Inflammatory macrophage treated with lipopolysaccharide for 4 hours (primary cell): ENCODE measurements around the gene PMFBP1.

Experiments
- DNase-seq: peaks from one replicate; pipeline ENCODE4 v3.0.0-alpha.2; 2020

The PMFBP1 gene

DNA sequence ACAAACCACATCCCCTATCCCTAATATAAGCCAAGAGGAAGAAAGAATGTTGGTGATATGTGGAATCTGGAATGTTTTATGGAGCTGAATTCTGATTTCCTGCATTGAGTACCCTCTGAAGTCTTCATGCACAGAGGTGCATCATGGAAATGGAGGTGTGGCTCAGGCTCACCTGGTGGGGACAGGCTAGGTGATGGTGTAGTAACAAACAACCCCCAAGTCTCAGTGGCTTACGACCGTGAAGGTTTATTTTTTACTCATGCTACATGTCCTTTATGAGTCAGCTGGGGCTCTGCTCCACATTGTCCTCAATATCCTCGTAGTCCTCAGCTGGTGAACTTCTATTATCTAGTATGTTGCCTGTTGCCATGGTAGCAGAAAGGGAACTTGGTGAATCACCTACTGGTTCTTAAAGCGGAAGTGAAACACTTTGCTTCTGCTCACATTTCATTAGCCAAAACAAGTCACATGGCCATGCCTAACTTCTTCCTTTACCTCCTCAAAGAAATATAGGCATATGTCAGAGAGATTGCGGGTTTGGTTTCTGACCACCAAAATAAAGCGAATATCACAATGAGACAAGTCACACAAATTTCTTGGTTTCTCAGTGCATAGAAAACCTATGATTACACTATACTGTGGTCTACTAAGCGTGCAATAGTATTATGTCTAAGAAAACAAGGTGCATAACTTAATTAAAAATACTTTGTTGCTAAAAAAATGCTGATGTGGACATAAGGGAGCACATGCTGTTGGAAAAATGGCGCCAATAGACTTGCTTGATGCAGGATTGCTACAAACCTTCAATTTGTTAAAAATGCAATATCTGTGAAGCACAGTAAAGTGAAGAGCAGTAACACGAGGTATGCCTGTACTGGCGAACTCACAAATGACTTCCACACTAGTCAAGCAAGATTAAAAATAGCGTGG lies at the start of gene PMFBP1:
TSS of gene PMFBP1 (minus strand) at position 51 of the 930 bp plus-strand sequence. CDS start 947 bp downstream, outside the sequence.
- DNase-seq: peak; percentile 100

GRCh38 chr16:72221630-72222024 lies 49.7 kb upstream of the PMFBP1 start:
- peak; percentile 61 for DNase-seq

DNA sequence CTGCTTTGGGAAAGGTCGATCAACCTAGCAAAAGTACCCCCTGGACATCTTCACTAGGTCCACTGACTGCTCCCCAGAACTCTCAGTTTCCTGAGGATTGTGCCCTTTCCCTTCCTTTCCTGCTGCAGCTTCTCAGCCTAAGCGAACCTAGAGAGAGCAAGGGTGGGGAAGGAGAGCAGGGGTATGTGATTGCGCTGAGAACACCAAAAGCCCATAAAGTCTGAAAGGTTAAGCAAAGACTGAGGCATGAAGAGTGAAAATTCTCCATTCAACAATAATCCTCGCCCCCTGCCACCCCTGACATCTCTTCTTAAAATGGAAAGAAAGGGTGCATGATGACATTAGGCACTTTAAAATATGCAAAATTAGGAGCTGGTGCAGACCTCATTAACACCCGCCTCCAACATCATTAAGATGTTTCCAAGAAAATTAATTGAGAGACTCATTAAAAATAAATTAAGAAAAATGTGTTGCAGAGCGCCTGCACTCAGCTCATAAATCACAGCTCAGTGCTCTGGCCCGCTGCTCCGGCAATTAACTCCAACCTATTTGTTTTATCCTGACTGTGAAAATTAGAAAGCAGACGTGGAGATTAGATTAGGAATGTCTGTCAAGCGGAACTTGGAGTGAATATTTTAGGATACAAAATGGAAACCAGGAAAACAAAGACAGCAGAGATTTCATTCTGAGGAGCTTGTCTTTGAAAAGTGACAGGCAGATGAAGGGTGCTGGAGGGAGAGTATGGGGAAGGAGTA lies 49.1 kb upstream of the PMFBP1 start:
- DNase-seq: no peak

DNA sequence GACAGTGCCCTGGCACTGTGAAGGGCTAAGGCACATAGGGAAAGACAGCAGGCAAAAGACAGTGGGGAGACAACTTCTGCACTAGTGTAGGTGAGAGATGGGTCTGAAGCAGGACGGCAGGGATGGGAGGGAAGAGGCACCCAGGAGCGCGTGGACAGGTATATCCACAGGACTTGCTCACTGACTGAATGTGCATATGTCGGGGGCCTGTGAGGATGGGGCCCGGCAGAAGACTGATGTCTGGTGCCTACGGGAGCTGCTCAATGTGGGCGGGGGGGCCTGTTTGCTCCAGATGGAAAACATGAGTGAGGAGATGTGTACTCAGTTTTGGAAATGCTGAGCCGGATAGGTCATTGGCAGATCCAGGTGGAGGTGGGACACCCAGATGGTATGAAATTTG lies 47.3 kb upstream of the PMFBP1 start:
- no peak for DNase-seq

- DNase-seq: no peak
Observed at GRCh38 chr16:72216767-72217166, 44.8 kb upstream of the PMFBP1 start.

DNA sequence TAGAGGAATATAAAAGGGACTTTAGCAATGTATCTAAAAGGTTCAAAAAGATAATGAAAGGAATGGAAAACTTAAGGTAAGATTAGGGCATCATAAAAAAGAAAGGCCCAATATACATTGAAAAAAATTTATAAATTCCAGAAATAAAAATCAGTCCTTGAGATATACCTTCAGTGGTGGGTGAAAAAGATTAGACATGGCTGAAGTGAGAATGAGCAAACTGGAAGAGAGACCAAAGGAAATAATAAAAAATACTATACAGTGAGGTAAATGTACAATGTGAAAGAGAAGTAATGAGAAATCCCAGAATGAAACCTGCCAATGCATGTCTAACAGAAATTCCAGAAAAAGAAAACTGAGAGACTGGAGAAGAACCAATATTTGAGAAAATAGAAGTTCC lies 42.9 kb upstream of the PMFBP1 start:
- no peak for DNase-seq

DNA sequence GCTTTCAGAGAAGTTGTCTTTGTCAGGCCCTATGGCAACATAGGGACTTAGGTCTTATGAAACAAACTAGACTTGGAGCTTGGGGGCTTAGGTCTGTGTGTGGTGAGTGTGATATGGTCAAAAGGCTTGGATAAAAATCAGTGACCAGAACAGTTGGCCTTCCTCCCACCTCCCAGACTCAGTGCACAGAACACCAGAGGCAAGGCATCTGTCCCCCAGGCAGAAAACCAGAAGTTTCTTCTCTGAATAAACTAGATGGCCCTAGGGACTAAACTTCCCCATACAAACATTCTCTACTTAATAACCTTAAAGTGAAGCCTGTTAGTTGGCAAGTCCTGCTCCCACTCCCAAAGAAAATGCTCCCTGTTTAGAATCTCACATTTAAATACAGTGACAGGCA lies 39.2 kb upstream of the PMFBP1 start:
- peak; percentile 12 for DNase-seq

- peak; percentile 85 for DNase-seq
Observed at GRCh38 chr16:72210555-72210954, 38.6 kb upstream of the PMFBP1 start.

DNA sequence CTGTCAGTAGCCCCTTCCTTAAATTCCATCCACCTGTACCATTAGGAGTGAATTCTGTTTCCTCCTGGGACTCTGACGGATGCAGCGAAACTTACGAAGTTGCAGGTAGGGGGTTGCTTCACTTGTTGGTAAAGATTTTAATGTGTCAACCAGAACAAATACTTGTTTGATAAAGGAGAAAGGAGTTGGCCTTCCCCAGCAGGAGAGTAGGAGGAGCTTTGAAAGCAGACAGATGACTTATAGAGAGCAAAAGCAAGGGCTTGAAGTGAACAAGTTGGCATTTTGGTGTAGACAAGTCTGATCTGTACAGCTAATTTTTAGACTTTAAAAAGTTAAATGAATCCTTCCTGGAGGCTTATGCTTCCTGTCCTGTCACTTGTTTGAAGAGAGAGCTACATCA lies 38.1 kb upstream of the PMFBP1 start:
- peak; percentile 24 for DNase-seq

DNA sequence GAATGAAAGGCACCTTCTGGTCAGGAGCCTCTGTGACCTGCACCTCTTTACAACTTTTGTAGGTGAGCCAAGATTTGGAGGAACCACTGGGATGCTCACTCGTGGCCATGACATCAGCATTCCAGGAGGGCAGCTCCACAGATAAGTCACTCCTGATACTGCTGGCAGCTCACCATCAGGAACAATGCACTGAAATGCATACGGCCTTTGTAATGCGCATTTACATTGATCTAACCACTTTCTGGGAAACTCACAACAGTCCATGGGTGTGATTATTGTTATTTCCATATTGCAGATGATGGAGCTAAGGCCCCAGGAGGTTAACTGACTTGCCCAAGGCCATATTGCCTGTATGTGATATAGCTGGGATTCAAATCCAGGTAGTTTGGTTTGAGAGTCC lies 34.3 kb upstream of the PMFBP1 start:
- DNase-seq: no peak

DNA sequence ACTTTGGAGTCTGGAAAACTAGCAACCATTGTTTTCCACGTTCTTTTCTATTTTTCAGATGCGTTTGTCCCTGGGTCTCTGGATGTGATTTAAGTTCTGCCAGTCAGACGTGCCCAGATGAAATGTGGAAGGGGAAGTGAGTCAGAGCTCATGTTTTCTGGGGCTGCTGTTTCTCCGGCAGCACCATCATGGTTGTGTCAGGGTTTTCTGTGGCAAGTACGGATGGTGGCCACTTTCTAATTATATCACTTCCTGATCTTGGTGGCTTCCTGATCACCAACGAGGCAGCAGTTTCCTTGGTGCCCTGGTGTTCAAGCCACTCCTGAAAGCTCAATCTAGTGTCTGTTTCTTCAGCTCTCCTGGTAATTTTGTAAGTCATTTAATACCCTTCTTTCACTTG lies 31.4 kb upstream of the PMFBP1 start:
- DNase-seq: peak; percentile 95

DNA sequence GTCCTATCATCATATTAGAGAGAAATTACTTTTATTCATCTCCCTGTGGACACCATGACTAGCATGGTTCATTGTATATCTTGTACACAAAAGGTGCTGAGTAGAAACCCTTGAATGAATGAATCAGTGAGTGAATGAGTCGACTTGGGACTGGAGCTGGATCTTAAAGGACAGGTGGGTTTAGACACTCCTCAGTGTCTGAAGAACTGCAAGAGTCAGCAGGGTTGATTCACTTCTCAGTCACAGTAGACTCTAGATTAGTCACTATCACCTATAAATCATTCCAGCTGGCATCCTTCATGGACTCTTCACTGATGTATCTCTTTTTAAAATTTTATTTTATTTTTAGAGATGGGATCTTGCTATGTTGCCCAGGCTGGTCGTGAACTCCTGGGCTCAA lies 30.1 kb upstream of the PMFBP1 start:
- no peak for DNase-seq

GRCh38 chr16:72201387-72201786 lies 29.4 kb upstream of the PMFBP1 start:
- DNase-seq: no peak

DNA sequence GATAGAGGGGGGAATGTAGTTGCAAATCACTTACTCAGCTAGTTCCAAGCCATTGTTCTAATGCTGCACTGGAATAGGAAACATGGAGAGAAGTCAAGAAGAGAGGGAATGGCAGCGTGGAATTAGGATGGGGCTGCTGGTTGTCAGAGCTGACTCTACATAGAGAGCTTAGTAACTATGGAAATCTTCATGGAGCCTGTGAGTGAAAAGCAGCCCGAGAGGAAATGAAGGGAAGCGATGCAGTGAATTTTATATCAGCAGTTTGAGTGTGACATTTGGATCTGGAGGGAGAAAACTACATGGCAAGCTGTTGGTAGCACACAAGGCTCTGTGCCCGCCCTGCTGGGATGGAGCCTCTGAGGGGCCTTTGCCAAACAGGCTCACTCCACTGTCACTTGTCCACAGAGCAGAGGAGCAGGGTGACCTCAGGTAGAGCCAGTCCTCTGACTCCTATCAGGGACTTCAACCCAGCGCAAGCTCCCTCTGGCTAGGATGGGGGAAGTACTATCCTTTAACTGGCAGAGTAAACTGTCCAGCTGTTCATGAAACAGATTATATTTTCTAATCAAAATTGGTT lies 27.9 kb upstream of the PMFBP1 start:
- DNase-seq: no peak

GRCh38 chr16:72198771-72199201 lies 26.8 kb upstream of the PMFBP1 start:
- DNase-seq: no peak

DNA sequence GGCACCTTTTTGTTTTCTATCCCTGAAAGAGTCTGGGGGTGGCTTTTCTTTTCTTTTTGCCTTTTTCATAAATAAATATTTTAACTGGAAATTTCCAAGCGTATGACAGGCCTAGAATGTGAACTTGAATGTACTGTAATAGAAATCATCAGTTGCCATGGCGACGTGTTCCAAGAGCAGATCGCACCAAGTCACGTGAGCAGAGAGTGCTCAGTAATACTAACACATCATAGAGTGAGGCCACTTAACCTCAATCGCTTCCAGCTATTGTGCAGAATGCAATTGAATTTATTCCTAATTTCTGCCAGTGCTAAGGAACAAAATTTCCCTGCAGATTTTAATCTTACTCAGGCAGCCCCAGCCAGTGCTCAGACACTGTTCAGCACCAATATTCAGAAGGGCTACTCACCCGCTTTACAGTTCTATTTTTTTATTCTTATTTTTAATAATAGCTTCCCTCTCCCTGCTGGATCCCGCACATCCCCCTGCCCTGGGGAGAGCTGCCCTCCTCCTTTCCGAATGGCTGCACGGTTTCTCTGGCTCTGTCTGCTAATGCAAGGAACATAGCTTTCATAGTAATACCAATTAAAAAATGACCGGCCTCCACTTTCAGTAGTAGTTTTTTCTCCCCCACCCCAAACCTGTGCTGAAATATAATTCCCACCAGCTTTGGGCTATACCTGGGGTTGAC lies 26.2 kb upstream of the PMFBP1 start:
- no peak for DNase-seq

- no peak for DNase-seq
Observed at GRCh38 chr16:72197545-72197944, 25.6 kb upstream of the PMFBP1 start.

- no peak for DNase-seq
Observed at GRCh38 chr16:72195609-72196008, 23.7 kb upstream of the PMFBP1 start.

DNA sequence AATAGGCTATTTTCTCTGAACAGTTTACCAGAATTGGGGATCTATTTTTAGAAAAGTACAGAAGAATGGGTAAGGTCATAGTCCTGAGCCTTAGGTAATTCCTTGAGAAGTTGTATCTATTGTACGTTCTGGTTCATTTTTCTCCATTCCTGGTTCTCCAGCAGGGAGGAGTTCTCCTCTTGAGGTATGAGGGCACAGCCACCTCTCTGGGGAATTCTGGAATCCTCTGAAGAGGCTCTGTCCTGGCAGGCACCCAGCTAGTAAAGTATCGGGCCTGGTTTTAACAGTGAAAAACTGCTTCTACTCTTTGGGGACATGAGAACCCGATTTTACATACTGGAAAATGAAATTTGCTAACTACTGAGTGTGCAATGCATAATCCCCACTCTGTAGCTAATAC lies 19.6 kb upstream of the PMFBP1 start:
- no peak for DNase-seq

DNA sequence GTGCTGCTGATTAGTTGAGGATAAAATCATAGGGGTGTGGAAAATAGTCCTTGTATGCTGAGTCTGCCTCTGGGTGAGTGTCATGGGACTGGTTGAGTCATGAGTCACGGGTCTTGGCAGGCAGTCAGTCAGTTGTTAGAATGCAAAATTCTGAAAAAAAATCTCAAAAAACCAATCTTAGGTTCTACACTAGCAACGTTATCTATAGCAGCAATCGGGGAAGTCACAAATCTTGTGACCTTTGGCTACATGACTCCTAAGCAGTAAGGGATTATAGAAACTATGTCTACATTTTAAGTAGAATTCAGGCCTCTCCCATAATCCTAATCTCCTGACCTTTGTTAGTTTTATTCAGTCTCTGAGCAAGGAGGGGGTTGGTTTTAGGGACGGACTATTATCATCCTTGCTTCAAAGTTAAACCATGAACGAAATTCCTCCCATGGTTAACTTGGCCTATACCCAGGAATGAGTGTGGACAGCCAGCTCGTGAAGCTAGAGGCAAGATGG lies 18.0 kb upstream of the PMFBP1 start:
- peak; percentile 90 for DNase-seq

DNA sequence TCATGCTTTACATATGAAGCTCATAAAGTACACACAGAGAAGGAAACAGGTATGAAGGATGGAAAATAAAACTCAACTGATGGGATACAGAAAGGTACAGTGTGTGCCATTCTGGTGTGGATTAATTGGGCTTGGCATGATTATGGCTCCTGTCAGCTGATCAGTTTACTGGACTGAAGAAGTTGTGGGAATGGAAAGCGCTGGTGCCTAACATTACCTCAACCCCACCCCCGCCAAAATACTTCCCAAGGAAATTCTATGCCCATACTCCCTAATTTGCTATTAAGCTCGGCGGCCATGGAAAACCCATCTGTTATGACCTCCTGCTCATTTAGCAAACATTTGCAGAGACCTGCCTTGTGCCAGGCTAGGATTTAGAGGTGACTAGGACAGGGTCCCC lies 16.6 kb upstream of the PMFBP1 start:
- no peak for DNase-seq

- DNase-seq: no peak
Observed at GRCh38 chr16:72187551-72187950, 15.6 kb upstream of the PMFBP1 start.

GRCh38 chr16:72182976-72183375 lies 11.0 kb upstream of the PMFBP1 start:
- DNase-seq: peak; percentile 20
